Fibroblast of lung (primary cell): ENCODE data around the gene TMEM132C. TPM values are rescaled to one million over a fixed set of nuclear protein-coding genes. Genes with fewer than 3 reads are reported as not detected.

Source experiments
- DNase-seq, 2 donors: peaks; one replicate each; pipeline versions ENCODE4 v3.0.0 to v3.0.0-alpha.2; 2010; ENCODE audit warnings: low read depth in 2 of 2
- H2AFZ ChIP-seq: 2 replicates; pipeline ENCODE4 v1.5.1; 2012; ENCODE audit warnings: low read length, control low read depth, inconsistent platforms
- H3K27ac ChIP-seq: 2 replicates; pipeline ENCODE4 v1.5.1; 2011; ENCODE audit warnings: low read length, control low read depth; ENCODE audit not compliant: insufficient read depth
- H3K27me3 ChIP-seq: 2 replicates; pipeline ENCODE4 v1.5.1; 2011; ENCODE audit warnings: mild to moderate bottlenecking, low read length; ENCODE audit not compliant: control insufficient read depth, insufficient read depth
- H3K36me3 ChIP-seq: 2 replicates; pipeline ENCODE4 v1.5.1; 2011; ENCODE audit warnings: low read length; ENCODE audit not compliant: control insufficient read depth, insufficient read depth
- H3K4me1 ChIP-seq: 2 replicates; pipeline ENCODE4 v1.5.1; 2011; ENCODE audit warnings: low read length; ENCODE audit not compliant: control insufficient read depth, insufficient read depth; ENCODE audit errors: extremely low read depth
- H3K4me2 ChIP-seq: 2 replicates; pipeline ENCODE4 v1.5.1; 2011; ENCODE audit warnings: low read length, control low read depth; ENCODE audit not compliant: insufficient read depth; ENCODE audit errors: extremely low read depth
- H3K4me3 ChIP-seq, 4 experiments: fragments of 200-600 bp in 1 of 4; sonication (generic) in 1 of 4; replicated peaks in 1 of 4; 2 replicates each; pipeline ENCODE4 v1.5.1; 2011 to 2016; ENCODE audit warnings: low read length in 4 of 4, low read depth in 3 of 4, mild to moderate bottlenecking in 3 of 4, control low read depth in 2 of 4, inconsistent platforms in 1 of 4, mixed read lengths in 1 of 4; ENCODE audit not compliant: insufficient read depth in 1 of 4; ENCODE audit errors: control extremely low read depth in 1 of 4
- H3K79me2 ChIP-seq: 2 replicates; pipeline ENCODE4 v1.5.1; 2012; ENCODE audit warnings: mild to moderate bottlenecking, low read length, inconsistent platforms; ENCODE audit not compliant: control insufficient read depth, insufficient read depth
- H3K9ac ChIP-seq: 2 replicates; pipeline ENCODE4 v1.5.1; 2011; ENCODE audit warnings: mild to moderate bottlenecking, low read length, control low read depth; ENCODE audit not compliant: insufficient read depth
- H3K9me3 ChIP-seq: 2 replicates; pipeline ENCODE4 v1.5.1; 2012; ENCODE audit warnings: low read depth, low read length; ENCODE audit not compliant: control insufficient read depth, insufficient read depth
- H4K20me1 ChIP-seq: 2 replicates; pipeline ENCODE4 v1.5.1; 2011; ENCODE audit warnings: low read length; ENCODE audit not compliant: control insufficient read depth, insufficient read depth; ENCODE audit errors: extremely low read depth
- EZH2 ChIP-seq: IDR thresholded peaks from 2 replicates; pipeline ENCODE4 v1.5.1; 2012; ENCODE audit warnings: low read length, control low read depth, mild to moderate bottlenecking; ENCODE audit errors: missing control alignments
- polyA plus RNA-seq, 2 donors: library from polyadenylated mRNA; depleted of rRNA in 1 of 2; stranded (reverse) in 1 of 2; unstranded in 1 of 2; fragments of >200 nt; gene quantifications; 2 replicates each; pipeline ENCODE4 v1.2.1, GENCODE V29; 2011 to 2012; ENCODE audit warnings: missing spikeins in 1 of 2
- total RNA-seq: library from RNA; depleted of rRNA; stranded (reverse); fragments of >200 nt; gene quantifications from 2 replicates; pipeline ENCODE4 v1.2.1, GENCODE V29; 2014
- TF ChIP-seq, protein P1 (sequence below), 2 donors: IDR thresholded peaks in 1 of 2; conservative IDR thresholded peaks in 1 of 2; 1 replicate in 1 of 2; 2 replicates in 1 of 2; pipeline ENCODE4 v1.5.1; 2011 to 2012; ENCODE audit warnings: low read length in 2 of 2, control low read depth in 1 of 2, inconsistent platforms in 1 of 2, low read depth in 1 of 2, mild to moderate bottlenecking in 1 of 2

TMEM132C gene
- total and polyA plus RNA-seq, 2 donors (not counting 1 experiment from before 2014, with no cell fraction given): not detected

DNA sequence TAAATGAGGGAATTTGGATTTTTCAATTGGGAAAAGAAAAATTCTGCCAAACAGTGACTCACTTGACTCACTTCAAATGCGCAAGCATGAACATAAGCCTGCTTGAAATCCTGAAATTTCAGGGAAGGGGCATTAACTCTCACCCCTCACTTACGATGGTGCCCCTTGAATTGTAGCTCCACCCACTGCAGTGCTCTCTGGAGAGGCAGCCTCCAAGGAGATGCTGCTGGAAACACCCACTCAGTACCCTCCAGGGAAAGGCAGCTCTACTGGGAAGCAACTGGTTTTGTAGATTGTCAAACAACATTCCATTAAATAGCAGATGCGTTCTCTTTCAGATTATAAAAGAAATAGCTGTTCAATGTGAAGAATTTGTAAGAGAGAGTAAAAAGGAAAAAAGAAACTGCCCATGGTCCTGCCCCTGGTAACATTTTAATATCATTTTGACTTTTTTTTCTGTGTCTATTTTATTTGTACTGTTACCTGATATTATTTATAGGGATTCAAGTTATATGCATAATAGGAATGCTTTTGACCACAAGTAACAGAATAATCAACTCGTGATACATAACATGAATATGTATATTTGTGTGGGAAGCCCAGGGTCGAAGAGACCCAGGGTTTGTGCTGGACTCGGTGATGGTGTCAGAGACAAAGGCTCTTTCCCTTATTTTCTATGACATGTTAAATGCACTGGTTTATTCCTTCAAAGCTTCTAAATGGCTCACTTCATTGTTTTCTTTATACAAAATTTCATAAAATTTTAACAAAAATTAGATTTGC is 31.1 kb upstream of the TMEM132C start:
- Histone ChIP-seq H2AFZ (no peak overlapping the region), H3K36me3 (no peaks in the 10 kb centered on the region), H3K4me1 (no peaks in the 10 kb centered on the region), H3K9me3 (no peaks in the 10 kb centered on the region), H3K27me3 (no peaks in the 10 kb centered on the region), H3K4me2 (no peak overlapping the region), H3K4me3 (no peak overlapping the region), H3K79me2 (no peaks in the 10 kb centered on the region), H3K9ac (no peak overlapping the region), H4K20me1 (no peaks in the 10 kb centered on the region), H3K27ac (no peak overlapping the region)
- no peak for TF ChIP-seq EZH2
- TF ChIP-seq, protein P1, sequence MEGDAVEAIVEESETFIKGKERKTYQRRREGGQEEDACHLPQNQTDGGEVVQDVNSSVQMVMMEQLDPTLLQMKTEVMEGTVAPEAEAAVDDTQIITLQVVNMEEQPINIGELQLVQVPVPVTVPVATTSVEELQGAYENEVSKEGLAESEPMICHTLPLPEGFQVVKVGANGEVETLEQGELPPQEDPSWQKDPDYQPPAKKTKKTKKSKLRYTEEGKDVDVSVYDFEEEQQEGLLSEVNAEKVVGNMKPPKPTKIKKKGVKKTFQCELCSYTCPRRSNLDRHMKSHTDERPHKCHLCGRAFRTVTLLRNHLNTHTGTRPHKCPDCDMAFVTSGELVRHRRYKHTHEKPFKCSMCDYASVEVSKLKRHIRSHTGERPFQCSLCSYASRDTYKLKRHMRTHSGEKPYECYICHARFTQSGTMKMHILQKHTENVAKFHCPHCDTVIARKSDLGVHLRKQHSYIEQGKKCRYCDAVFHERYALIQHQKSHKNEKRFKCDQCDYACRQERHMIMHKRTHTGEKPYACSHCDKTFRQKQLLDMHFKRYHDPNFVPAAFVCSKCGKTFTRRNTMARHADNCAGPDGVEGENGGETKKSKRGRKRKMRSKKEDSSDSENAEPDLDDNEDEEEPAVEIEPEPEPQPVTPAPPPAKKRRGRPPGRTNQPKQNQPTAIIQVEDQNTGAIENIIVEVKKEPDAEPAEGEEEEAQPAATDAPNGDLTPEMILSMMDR (conservative IDR thresholded peaks at IDR 0.05 in 1 of 2, IDR thresholded peaks at IDR 0.05 in 1 of 2; ENCODE audit: low read depth in 1 of 2, low read length in 2 of 2): no peak
- DNase-seq: no peak

DNA sequence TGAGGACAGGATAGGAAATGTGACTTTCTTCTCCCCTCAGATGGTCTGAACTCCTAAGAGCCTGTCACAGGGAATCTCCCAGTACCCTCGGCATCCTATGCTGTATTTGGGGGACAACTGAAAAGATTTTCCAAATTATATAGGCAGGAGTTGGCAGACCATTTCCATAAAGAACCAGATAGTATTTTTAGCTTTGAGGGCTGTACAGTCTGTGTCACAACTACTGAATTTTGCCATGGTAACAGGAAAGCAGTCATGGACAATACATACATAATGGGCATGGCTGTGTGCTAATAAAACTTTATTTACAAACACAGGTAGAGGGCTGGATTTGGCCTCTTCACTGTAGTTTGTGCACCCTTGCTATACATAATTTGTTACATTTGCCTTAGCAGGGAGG is 30.4 kb upstream of the TMEM132C start:
- no peak overlapping the region for H3K9ac ChIP-seq
- H3K79me2 ChIP-seq: no peaks in the 10 kb centered on the region
- no peaks in the 10 kb centered on the region for H3K27me3 ChIP-seq
- no peak for DNase-seq
- no peak overlapping the region for H3K27ac ChIP-seq
- no peaks in the 10 kb centered on the region for H4K20me1 ChIP-seq
- no peaks in the 10 kb centered on the region for H3K36me3 ChIP-seq
- no peak overlapping the region for H3K4me2 ChIP-seq
- TF ChIP-seq EZH2: no peak
- TF ChIP-seq, protein P1 (conservative IDR thresholded peaks at IDR 0.05 in 1 of 2, IDR thresholded peaks at IDR 0.05 in 1 of 2; ENCODE audit: low read depth in 1 of 2, low read length in 2 of 2): no peak
- H3K4me1 ChIP-seq: no peaks in the 10 kb centered on the region
- H3K4me3 ChIP-seq: no peak overlapping the region
- H3K9me3 ChIP-seq: no peaks in the 10 kb centered on the region
- no peak overlapping the region for H2AFZ ChIP-seq

DNA sequence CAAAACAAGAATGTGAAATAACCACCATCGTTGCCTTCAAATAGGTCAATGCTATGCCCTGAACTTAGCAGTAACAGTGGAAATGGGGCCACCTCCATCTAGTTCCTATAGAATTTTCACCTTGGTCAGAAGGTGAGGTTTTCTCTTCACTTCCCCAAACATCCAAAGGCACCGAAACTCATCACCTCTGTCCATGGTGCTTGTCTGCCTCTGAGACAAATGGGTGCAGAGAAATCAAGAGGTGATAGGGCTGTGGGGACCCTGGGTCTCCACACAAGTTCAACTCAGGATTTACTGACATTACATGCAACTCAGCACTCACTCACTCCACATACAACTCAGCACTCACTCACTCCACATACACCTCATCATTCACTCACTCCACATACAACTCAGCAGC is 26.2 kb upstream of the TMEM132C start:
- no peak for TF ChIP-seq EZH2
- TF ChIP-seq, protein P1 (conservative IDR thresholded peaks at IDR 0.05 in 1 of 2, IDR thresholded peaks at IDR 0.05 in 1 of 2; ENCODE audit: low read depth in 1 of 2, low read length in 2 of 2): no peak
- no peaks in the 10 kb centered on the region for H3K9me3 ChIP-seq
- no peak for DNase-seq

More for the DNA sequence above, 26.2 kb upstream of the TMEM132C start:
- H3K4me1 ChIP-seq: no peaks in the 10 kb centered on the region
- H2AFZ ChIP-seq: no peak overlapping the region
- H3K79me2 ChIP-seq: no peaks in the 10 kb centered on the region
- no peaks in the 10 kb centered on the region for H3K36me3 ChIP-seq
- no peak overlapping the region for H3K27ac ChIP-seq
- H3K4me3 ChIP-seq: no peak overlapping the region
- no peak overlapping the region for H3K4me2 ChIP-seq
- no peak overlapping the region for H3K9ac ChIP-seq
- H4K20me1 ChIP-seq: no peaks in the 10 kb centered on the region
- no peaks in the 10 kb centered on the region for H3K27me3 ChIP-seq
